Measurements from ENCODE around the gene SFMBT1. TPM values are rescaled to one million over a fixed set of nuclear protein-coding genes. Genes with fewer than 3 reads are reported as not detected.

The SFMBT1 gene
- total RNA-seq, 1 experiment from 2014 or later: 14.8 TPM

DNA sequence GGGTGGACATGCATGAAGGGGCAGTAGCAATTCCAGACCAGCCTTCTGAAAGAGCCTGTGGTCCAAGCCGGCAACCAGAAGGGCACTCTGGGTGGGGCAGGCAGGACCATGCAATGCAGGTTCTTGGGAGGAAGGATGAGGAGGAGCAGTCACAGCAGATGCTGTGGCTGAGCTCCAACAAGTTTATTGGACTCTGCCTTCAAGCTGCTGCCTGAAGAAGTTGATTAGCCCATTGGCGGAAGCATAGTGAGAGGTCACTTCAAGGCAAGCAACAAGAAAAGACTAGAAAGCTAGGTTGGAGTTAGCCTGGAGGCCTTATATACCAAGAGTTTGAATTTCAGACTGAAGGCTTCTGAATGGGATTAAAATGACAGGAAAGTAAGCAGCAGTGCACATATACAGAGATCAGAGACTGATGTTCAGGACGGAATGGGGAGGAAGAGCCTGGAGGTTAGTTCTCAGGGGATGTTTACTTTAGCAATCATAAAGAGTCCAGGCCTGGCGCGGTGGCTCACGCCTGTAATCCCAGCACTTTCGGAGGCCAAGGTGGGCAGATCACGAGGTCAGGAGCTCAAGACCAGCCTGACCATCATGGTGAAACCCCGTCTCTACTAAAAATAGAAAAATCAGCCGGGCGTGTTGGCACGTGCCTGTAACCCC, 39.9 kb downstream of the SFMBT1 start (continued):
- TF ChIP-seq SP1 (IDR thresholded peaks at IDR 0.05; ENCODE audit: low read depth) (no peak), SIN3A (IDR thresholded peaks at IDR 0.05; ENCODE audit: low read depth) (no peak)
- TF ChIP-seq, protein P1, sequence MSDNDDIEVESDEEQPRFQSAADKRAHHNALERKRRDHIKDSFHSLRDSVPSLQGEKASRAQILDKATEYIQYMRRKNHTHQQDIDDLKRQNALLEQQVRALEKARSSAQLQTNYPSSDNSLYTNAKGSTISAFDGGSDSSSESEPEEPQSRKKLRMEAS (IDR thresholded peaks at IDR 0.05): no peak
- TF ChIP-seq, protein P2, sequence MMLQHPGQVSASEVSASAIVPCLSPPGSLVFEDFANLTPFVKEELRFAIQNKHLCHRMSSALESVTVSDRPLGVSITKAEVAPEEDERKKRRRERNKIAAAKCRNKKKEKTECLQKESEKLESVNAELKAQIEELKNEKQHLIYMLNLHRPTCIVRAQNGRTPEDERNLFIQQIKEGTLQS (IDR thresholded peaks at IDR 0.05): no peak

DNA sequence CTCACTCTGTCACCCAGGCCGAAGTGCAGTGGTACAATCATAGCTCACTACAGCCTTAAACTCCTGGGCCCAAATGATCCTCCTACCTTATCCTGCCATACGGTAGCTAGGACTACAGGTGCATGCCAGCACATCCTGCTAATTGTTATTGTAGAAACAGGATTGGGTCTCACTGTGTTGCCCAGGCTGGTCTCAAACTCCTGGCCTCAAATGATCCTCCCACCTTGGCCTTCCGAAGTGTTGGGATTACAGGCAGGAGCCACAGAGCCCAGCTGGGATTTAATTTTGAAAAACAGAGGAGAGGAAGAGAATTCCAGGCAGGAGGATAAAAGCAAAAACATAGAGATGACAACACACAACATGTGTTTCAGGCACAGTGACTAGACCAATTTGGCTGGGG, 40.5 kb downstream of the SFMBT1 start:
- Histone ChIP-seq H4K20me1 (ENCODE audit: insufficient read depth) (no peaks in the 10 kb centered on the region), H2AFZ (ENCODE audit: low read depth, low read length, poor library complexity, severe bottlenecking) (no peak overlapping the region), H3K79me2 (ENCODE audit: insufficient read depth, low read length) (no peaks in the 10 kb centered on the region), H3K4me2 (ENCODE audit: low read length) (no peak overlapping the region), H3K9me2 (ENCODE audit: insufficient read depth) (no peaks in the 10 kb centered on the region), H3K27me3 (ENCODE audit: insufficient read depth, low read length) (no peaks in the 10 kb centered on the region), H3K4me3 (replicated peaks in 1 of 2; ENCODE audit: low read depth in 1 of 2, low read length in 2 of 2) (no peak overlapping the region), H3K9me3 (ENCODE audit: control insufficient read depth in 1 of 2, insufficient read depth in 1 of 2, low read depth in 1 of 2, low read length in 2 of 2) (no peaks in the 10 kb centered on the region), H3K4me1 (ENCODE audit: control insufficient read depth in 1 of 2, insufficient read depth in 2 of 2, low read length in 2 of 2) (no peaks in the 10 kb centered on the region; a peak in 1 of 4 replicates), H3K9ac (ENCODE audit: low read length) (no peak overlapping the region), H3K36me3 (ENCODE audit: control insufficient read depth in 1 of 2, insufficient read depth in 2 of 2, low read length in 2 of 2) (no peaks in the 10 kb centered on the region), H3K27ac (ENCODE audit: low read depth, low read length) (no peak overlapping the region)
- DNase-seq (ENCODE audit: low read depth, low spot score): no peak
- BruUV-seq (replicated peaks): no TSS peak
- ChIA-PET POLR2A (no interaction called here), CTCF (no interaction called here), RAD21 (ENCODE audit: low non-redundant PET in 1 of 2, low total read pairs in 2 of 2, uncharacterized antibody in 2 of 2, unreplicated experiment in 2 of 2) (no interaction called here)
- ATAC-seq: no peak
- intact Hi-C loops (cut with micrococcal nuclease): no loop called here
- TF ChIP-seq POLR2A (IDR thresholded peaks at IDR 0.05; ENCODE audit: borderline replicate concordance, extremely low read depth, insufficient read depth, insufficient read length) (no peak), ELF1 (IDR thresholded peaks at IDR 0.05; ENCODE audit: borderline replicate concordance, low read depth) (no peak), SP1 (IDR thresholded peaks at IDR 0.05; ENCODE audit: low read depth) (no peak), ZNF274 (IDR thresholded peaks at IDR 0.05; ENCODE audit: low read depth, low read length) (no peak), YY1 (IDR thresholded peaks at IDR 0.05; ENCODE audit: extremely low read depth, insufficient replicate concordance, low read depth, low read length) (no peak), CEBPB (IDR thresholded peaks at IDR 0.05; ENCODE audit: low read depth) (no peak), SRF (IDR thresholded peaks at IDR 0.05; ENCODE audit: low read depth) (no peak), ZFX (IDR thresholded peaks at IDR 0.05) (no peak), EZH2 (IDR thresholded peaks at IDR 0.05) (no peak), RAD21 (IDR thresholded peaks at IDR 0.05; ENCODE audit: low read depth) (no peak), FOSL1 (IDR thresholded peaks at IDR 0.05; ENCODE audit: low read depth) (no peak), TCF7L2 (IDR thresholded peaks at IDR 0.05; ENCODE audit: borderline replicate concordance, extremely low read depth, insufficient read depth, insufficient read length) (no peak), SIN3A (IDR thresholded peaks at IDR 0.05; ENCODE audit: low read depth) (no peak), EGR1 (IDR thresholded peaks at IDR 0.05; ENCODE audit: low read depth) (no peak), CBX3 (IDR thresholded peaks at IDR 0.05; ENCODE audit: low read depth) (no peak)
- TF ChIP-seq, protein P3, sequence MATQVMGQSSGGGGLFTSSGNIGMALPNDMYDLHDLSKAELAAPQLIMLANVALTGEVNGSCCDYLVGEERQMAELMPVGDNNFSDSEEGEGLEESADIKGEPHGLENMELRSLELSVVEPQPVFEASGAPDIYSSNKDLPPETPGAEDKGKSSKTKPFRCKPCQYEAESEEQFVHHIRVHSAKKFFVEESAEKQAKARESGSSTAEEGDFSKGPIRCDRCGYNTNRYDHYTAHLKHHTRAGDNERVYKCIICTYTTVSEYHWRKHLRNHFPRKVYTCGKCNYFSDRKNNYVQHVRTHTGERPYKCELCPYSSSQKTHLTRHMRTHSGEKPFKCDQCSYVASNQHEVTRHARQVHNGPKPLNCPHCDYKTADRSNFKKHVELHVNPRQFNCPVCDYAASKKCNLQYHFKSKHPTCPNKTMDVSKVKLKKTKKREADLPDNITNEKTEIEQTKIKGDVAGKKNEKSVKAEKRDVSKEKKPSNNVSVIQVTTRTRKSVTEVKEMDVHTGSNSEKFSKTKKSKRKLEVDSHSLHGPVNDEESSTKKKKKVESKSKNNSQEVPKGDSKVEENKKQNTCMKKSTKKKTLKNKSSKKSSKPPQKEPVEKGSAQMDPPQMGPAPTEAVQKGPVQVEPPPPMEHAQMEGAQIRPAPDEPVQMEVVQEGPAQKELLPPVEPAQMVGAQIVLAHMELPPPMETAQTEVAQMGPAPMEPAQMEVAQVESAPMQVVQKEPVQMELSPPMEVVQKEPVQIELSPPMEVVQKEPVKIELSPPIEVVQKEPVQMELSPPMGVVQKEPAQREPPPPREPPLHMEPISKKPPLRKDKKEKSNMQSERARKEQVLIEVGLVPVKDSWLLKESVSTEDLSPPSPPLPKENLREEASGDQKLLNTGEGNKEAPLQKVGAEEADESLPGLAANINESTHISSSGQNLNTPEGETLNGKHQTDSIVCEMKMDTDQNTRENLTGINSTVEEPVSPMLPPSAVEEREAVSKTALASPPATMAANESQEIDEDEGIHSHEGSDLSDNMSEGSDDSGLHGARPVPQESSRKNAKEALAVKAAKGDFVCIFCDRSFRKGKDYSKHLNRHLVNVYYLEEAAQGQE (IDR thresholded peaks at IDR 0.05; ENCODE audit: low read depth): no peak
- TF ChIP-seq, protein P4, sequence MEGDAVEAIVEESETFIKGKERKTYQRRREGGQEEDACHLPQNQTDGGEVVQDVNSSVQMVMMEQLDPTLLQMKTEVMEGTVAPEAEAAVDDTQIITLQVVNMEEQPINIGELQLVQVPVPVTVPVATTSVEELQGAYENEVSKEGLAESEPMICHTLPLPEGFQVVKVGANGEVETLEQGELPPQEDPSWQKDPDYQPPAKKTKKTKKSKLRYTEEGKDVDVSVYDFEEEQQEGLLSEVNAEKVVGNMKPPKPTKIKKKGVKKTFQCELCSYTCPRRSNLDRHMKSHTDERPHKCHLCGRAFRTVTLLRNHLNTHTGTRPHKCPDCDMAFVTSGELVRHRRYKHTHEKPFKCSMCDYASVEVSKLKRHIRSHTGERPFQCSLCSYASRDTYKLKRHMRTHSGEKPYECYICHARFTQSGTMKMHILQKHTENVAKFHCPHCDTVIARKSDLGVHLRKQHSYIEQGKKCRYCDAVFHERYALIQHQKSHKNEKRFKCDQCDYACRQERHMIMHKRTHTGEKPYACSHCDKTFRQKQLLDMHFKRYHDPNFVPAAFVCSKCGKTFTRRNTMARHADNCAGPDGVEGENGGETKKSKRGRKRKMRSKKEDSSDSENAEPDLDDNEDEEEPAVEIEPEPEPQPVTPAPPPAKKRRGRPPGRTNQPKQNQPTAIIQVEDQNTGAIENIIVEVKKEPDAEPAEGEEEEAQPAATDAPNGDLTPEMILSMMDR (IDR thresholded peaks at IDR 0.05 in 2 of 3, conservative IDR thresholded peaks at IDR 0.05 in 1 of 3; ENCODE audit: borderline replicate concordance in 1 of 3, insufficient read depth in 1 of 3, low read depth in 2 of 3, low read length in 2 of 3): no peak
- TF ChIP-seq, protein P2 (IDR thresholded peaks at IDR 0.05): no peak
